Stomach smooth muscle (tissue), 2 donors: ENCODE data around the gene TARBP1.
"Not testable (repeated sequence)": the region's sequence is repeated elsewhere in the genome, so short reads cannot be mapped to it uniquely, and the experiment has no call there.

Source experiments
- H3K27ac ChIP-seq: one replicate; pipeline ENCODE4 v1.7.0; 2013; ENCODE audit warnings: mild to moderate bottlenecking, low read length, inconsistent platforms
- H3K27me3 ChIP-seq, 2 donors: one replicate each; pipeline ENCODE4 v1.7.0; 2013; ENCODE audit warnings: low read length in 2 of 2; ENCODE audit not compliant: insufficient read depth in 2 of 2, control insufficient read depth in 1 of 2
- H3K36me3 ChIP-seq, 2 donors: one replicate each; pipeline ENCODE4 v1.7.0; 2013; ENCODE audit warnings: low read length in 2 of 2; ENCODE audit not compliant: control insufficient read depth in 2 of 2, insufficient read depth in 2 of 2
- H3K4me1 ChIP-seq: one replicate; pipeline ENCODE4 v1.7.0; 2013; ENCODE audit warnings: low read length; ENCODE audit not compliant: control insufficient read depth, insufficient read depth
- H3K4me3 ChIP-seq, 2 donors: one replicate each; pipeline ENCODE4 v1.7.0; 2013; ENCODE audit warnings: low read length in 2 of 2
- H3K9ac ChIP-seq, 2 donors: one replicate each; pipeline ENCODE4 v1.7.0; 2013; ENCODE audit warnings: low read length in 2 of 2, mild to moderate bottlenecking in 1 of 2
- H3K9me3 ChIP-seq, 2 donors: one replicate each; pipeline ENCODE4 v1.7.0; 2013; ENCODE audit warnings: low read length in 2 of 2; ENCODE audit not compliant: control insufficient read depth in 2 of 2
- donor health status: healthy.
- donor health status: Pancreatic carcinoma.

Gene TARBP1

GRCh38 chr1:234408757-234409156, 70.2 kb downstream of the TARBP1 start:
- H3K27ac ChIP-seq, result no peak overlapping the region
- peaks cover 3 to 7% of the 10 kb centered on the region in 2 donors for H3K36me3 ChIP-seq
- H3K27me3 ChIP-seq, result no peaks in the 10 kb centered on the region
- H3K9ac ChIP-seq, result no peak overlapping the region
- H3K4me3 ChIP-seq, result no peak overlapping the region
- no peaks in the 10 kb centered on the region for H3K9me3 ChIP-seq
- H3K4me1 ChIP-seq, result no peaks in the 10 kb centered on the region

- Histone ChIP-seq H3K9me3 (no peaks in the 10 kb centered on the region), H3K27ac (no peak overlapping the region), H3K4me1 (no peaks in the 10 kb centered on the region), H3K4me3 (no peak overlapping the region), H3K36me3 (peaks cover 3 to 7% of the 10 kb centered on the region in 2 donors), H3K9ac (no peak overlapping the region), H3K27me3 (no peaks in the 10 kb centered on the region)
Measured at GRCh38 chr1:234406871-234407270, 72.1 kb downstream of the TARBP1 start.

GRCh38 chr1:234405676-234406075, 73.3 kb downstream of the TARBP1 start:
- Histone ChIP-seq H3K4me1 (no peaks in the 10 kb centered on the region), H3K9ac (no peak overlapping the region), H3K9me3 (no peaks in the 10 kb centered on the region), H3K27ac (no peak overlapping the region), H3K27me3 (no peaks in the 10 kb centered on the region), H3K36me3 (peaks cover 3% of the 10 kb centered on the region in 2 donors), H3K4me3 (no peak overlapping the region)

GRCh38 chr1:234402939-234403338, 76.0 kb downstream of the TARBP1 start:
- H3K27me3 ChIP-seq, result no peaks in the 10 kb centered on the region
- no peaks in the 10 kb centered on the region for H3K4me1 ChIP-seq
- no peak overlapping the region for H3K9ac ChIP-seq
- no peaks in the 10 kb centered on the region for H3K9me3 ChIP-seq
- H3K4me3 ChIP-seq, result no peak overlapping the region
- no peak overlapping the region for H3K27ac ChIP-seq
- peaks cover 0 to 2% of the 10 kb centered on the region in 2 donors for H3K36me3 ChIP-seq

- H3K9ac ChIP-seq, result no peak overlapping the region
- no peak overlapping the region for H3K4me3 ChIP-seq
- H3K27me3 ChIP-seq, result no peaks in the 10 kb centered on the region
- no peaks in the 10 kb centered on the region for H3K9me3 ChIP-seq
- H3K36me3 ChIP-seq, result peaks cover 0 to 2% of the 10 kb centered on the region in 2 donors
- H3K4me1 ChIP-seq, result no peaks in the 10 kb centered on the region
- H3K27ac ChIP-seq, result no peak overlapping the region
Measured at GRCh38 chr1:234401658-234402057, 77.3 kb downstream of the TARBP1 start.

GRCh38 chr1:234400773-234401172, 78.2 kb downstream of the TARBP1 start:
- Histone ChIP-seq H3K27ac (no peak overlapping the region), H3K4me1 (no peaks in the 10 kb centered on the region), H3K36me3 (peaks cover 0 to 5% of the 10 kb centered on the region in 2 donors), H3K9me3 (no peaks in the 10 kb centered on the region), H3K27me3 (no peaks in the 10 kb centered on the region), H3K9ac (no peak overlapping the region), H3K4me3 (no peak overlapping the region)

GRCh38 chr1:234399515-234399914, 79.5 kb downstream of the TARBP1 start:
- not testable (repeated sequence) for H3K4me3 ChIP-seq, H3K9ac ChIP-seq, H3K27ac ChIP-seq, H3K9me3 ChIP-seq, H3K36me3 ChIP-seq, H3K27me3 ChIP-seq, H3K4me1 ChIP-seq

GRCh38 chr1:234398849-234399381, 80.1 kb downstream of the TARBP1 start:
- Histone ChIP-seq H3K9ac (no peak overlapping the region), H3K27me3 (no peaks in the 10 kb centered on the region), H3K4me1 (no peaks in the 10 kb centered on the region), H3K9me3 (no peaks in the 10 kb centered on the region), H3K27ac (no peak overlapping the region), H3K4me3 (no peak overlapping the region), H3K36me3 (peaks cover 0 to 7% of the 10 kb centered on the region in 2 donors)

- H3K9ac ChIP-seq, result no peak overlapping the region
- no peak overlapping the region for H3K4me3 ChIP-seq
- no peaks in the 10 kb centered on the region for H3K27me3 ChIP-seq
- no peaks in the 10 kb centered on the region for H3K9me3 ChIP-seq
- no peak overlapping the region for H3K27ac ChIP-seq
- peaks cover 0 to 11% of the 10 kb centered on the region in 2 donors for H3K36me3 ChIP-seq
- no peaks in the 10 kb centered on the region for H3K4me1 ChIP-seq
Measured at GRCh38 chr1:234397732-234398131, 81.2 kb downstream of the TARBP1 start.

- Histone ChIP-seq H3K9ac (no peak overlapping the region), H3K4me3 (no peak overlapping the region), H3K4me1 (no peaks in the 10 kb centered on the region), H3K36me3 (peaks cover 0 to 12% of the 10 kb centered on the region in 2 donors), H3K27me3 (no peaks in the 10 kb centered on the region), H3K27ac (no peak overlapping the region), H3K9me3 (no peaks in the 10 kb centered on the region)
Measured at GRCh38 chr1:234396871-234397270, 82.1 kb downstream of the TARBP1 start.

GRCh38 chr1:234396092-234396491, 82.9 kb downstream of the TARBP1 start:
- Histone ChIP-seq H3K4me3 (no peak overlapping the region), H3K9me3 (no peaks in the 10 kb centered on the region), H3K36me3 (peaks cover 0 to 13% of the 10 kb centered on the region in 2 donors), H3K9ac (no peak overlapping the region), H3K27me3 (no peaks in the 10 kb centered on the region), H3K4me1 (no peaks in the 10 kb centered on the region), H3K27ac (no peak overlapping the region)
